ENCODE data around the gene CEP89.
"Not testable (repeated sequence)": the region's sequence is repeated elsewhere in the genome, so short reads cannot be mapped to it uniquely, and the experiment has no call there.

CEP89 gene

GRCh38 chr19:32868206-32868950 is 103.4 kb downstream of the CEP89 start:
- DNase-seq = no peak

GRCh38 chr19:32867436-32867835 is 104.3 kb downstream of the CEP89 start:
- DNase-seq = not testable (repeated sequence)

- DNase-seq = no peak
Observed at GRCh38 chr19:32866564-32867265, 105.0 kb downstream of the CEP89 start.

GRCh38 chr19:32866061-32866460 is 105.7 kb downstream of the CEP89 start:
- DNase-seq = no peak

- DNase-seq = no peak
Observed at GRCh38 chr19:32865326-32865725, 106.4 kb downstream of the CEP89 start.

GRCh38 chr19:32864318-32865007 is 107.3 kb downstream of the CEP89 start:
- no peak for DNase-seq

- DNase-seq = no peak
Observed at GRCh38 chr19:32863841-32864240, 107.9 kb downstream of the CEP89 start.

- DNase-seq = no peak
Observed at GRCh38 chr19:32863301-32863700, 108.5 kb downstream of the CEP89 start.

- no peak for DNase-seq
Observed at GRCh38 chr19:32862741-32863140, 109.0 kb downstream of the CEP89 start.

GRCh38 chr19:32862173-32862572 is 109.6 kb downstream of the CEP89 start:
- no peak for DNase-seq

GRCh38 chr19:32861596-32861995 is 110.2 kb downstream of the CEP89 start:
- DNase-seq = no peak

GRCh38 chr19:32859591-32859990 is 112.2 kb downstream of the CEP89 start:
- DNase-seq = no peak

GRCh38 chr19:32858559-32858958 is 113.2 kb downstream of the CEP89 start:
- DNase-seq = no peak

GRCh38 chr19:32858155-32858554 is 113.6 kb downstream of the CEP89 start:
- no peak for DNase-seq

- no peak for DNase-seq
Observed at GRCh38 chr19:32857584-32857983, 114.2 kb downstream of the CEP89 start.

GRCh38 chr19:32856818-32857217 is 114.9 kb downstream of the CEP89 start:
- DNase-seq = not testable (repeated sequence)

- DNase-seq = no peak
Observed at GRCh38 chr19:32852216-32852615, 119.5 kb downstream of the CEP89 start.

- not testable (repeated sequence) for DNase-seq
Observed at GRCh38 chr19:32848035-32848434, 123.7 kb downstream of the CEP89 start.

GRCh38 chr19:32843716-32844245 is 128.0 kb downstream of the CEP89 start:
- DNase-seq = no peak

- no peak for DNase-seq
Observed at GRCh38 chr19:32842061-32842460, 129.7 kb downstream of the CEP89 start.

GRCh38 chr19:32837531-32837930 is 134.2 kb downstream of the CEP89 start:
- DNase-seq = no peak

- DNase-seq = not testable (repeated sequence)
Observed at GRCh38 chr19:32833388-32833787, 138.4 kb downstream of the CEP89 start.

GRCh38 chr19:32832825-32833224 is 138.9 kb downstream of the CEP89 start:
- DNase-seq = not testable (repeated sequence)

- not testable (repeated sequence) for DNase-seq
Observed at GRCh38 chr19:32832094-32832493, 139.7 kb downstream of the CEP89 start.
